GM23248 (cell line): ENCODE measurements around the gene ACTRT3. TPM values are rescaled to one million over a fixed set of nuclear protein-coding genes. Genes with fewer than 3 reads are reported as not detected.

Experiments used
- DNase-seq: peaks from one replicate; pipeline ENCODE4 v3.0.0-alpha.2; 2015
- H2AFZ ChIP-seq: fragments of 200-600 bp; sonication (generic); 2 replicates; pipeline ENCODE4 v1.6.1; 2016; ENCODE audit warnings: antibody characterized with exemption
- H3F3A ChIP-seq: fragments of 200-600 bp; sonication (generic); 2 replicates; pipeline ENCODE4 v1.6.1; 2016; ENCODE audit warnings: mild to moderate bottlenecking, antibody characterized with exemption, mixed run types; ENCODE audit not compliant: insufficient read depth
- H3K27ac ChIP-seq: fragments of 200-600 bp; sonication (generic); 2 replicates; pipeline ENCODE4 v1.5.1; 2016; ENCODE audit warnings: mild to moderate bottlenecking
- H3K27me3 ChIP-seq: fragments of 200-600 bp; sonication (generic); replicated peaks from 2 replicates; pipeline ENCODE4 v1.6.1; 2016; ENCODE audit warnings: mild to moderate bottlenecking; ENCODE audit not compliant: insufficient read depth
- H3K36me3 ChIP-seq: fragments of 200-600 bp; sonication (generic); 2 replicates; pipeline ENCODE4 v1.6.1; 2016; ENCODE audit warnings: low read depth, mild to moderate bottlenecking
- H3K4me1 ChIP-seq: fragments of 200-600 bp; sonication (generic); 2 replicates; pipeline ENCODE4 v1.6.1; 2016; ENCODE audit warnings: mild to moderate bottlenecking; ENCODE audit not compliant: insufficient read depth
- H3K4me2 ChIP-seq: fragments of 200-600 bp; sonication (generic); one replicate; pipeline ENCODE4 v1.6.1; 2016; ENCODE audit warnings: mild to moderate bottlenecking; ENCODE audit not compliant: unreplicated experiment
- H3K4me3 ChIP-seq: fragments of 200-600 bp; sonication (generic); 2 replicates; pipeline ENCODE4 v1.5.1; 2016; ENCODE audit warnings: mild to moderate bottlenecking
- H3K79me2 ChIP-seq: fragments of 200-600 bp; sonication (generic); 2 replicates; pipeline ENCODE4 v1.6.1; 2016; ENCODE audit warnings: mild to moderate bottlenecking; ENCODE audit not compliant: insufficient read depth
- H3K9ac ChIP-seq: fragments of 200-600 bp; sonication (generic); 2 replicates; pipeline ENCODE4 v1.6.1; 2016; ENCODE audit warnings: mild to moderate bottlenecking
- H3K9me2 ChIP-seq: fragments of 200-600 bp; sonication (generic); 2 replicates; pipeline ENCODE4 v1.6.1; 2016; ENCODE audit warnings: mixed run types, mild to moderate bottlenecking, moderate library complexity; ENCODE audit not compliant: insufficient read depth
- H3K9me3 ChIP-seq: fragments of 200-600 bp; sonication (generic); one replicate; pipeline ENCODE4 v1.6.1; 2017; ENCODE audit warnings: low read depth
- H4K20me1 ChIP-seq: fragments of 200-600 bp; sonication (generic); 2 replicates; pipeline ENCODE4 v1.6.0; 2016; ENCODE audit not compliant: insufficient read depth
- EZH2 ChIP-seq: fragments of 200-600 bp; sonication (generic); IDR thresholded peaks from 2 replicates; pipeline ENCODE4 v1.6.1; 2018; ENCODE audit warnings: antibody characterized with exemption, mild to moderate bottlenecking; ENCODE audit not compliant: insufficient read depth, poor library complexity, severe bottlenecking
- EZH2phosphoT487 ChIP-seq: fragments of 200-600 bp; sonication (generic); IDR thresholded peaks from 2 replicates; pipeline ENCODE4 v1.6.1; 2018; ENCODE audit warnings: antibody characterized with exemption, moderate library complexity, mild to moderate bottlenecking, low read depth; ENCODE audit not compliant: insufficient read depth
- WGBS, 2 experiments: methylation state at CpG; one replicate each; pipeline ENCODE4 v1.1.6; 2015 to 2017; ENCODE audit warnings: low lambda C conversion rate in 2 of 2, low coverage in 1 of 2; ENCODE audit errors: missing lambda C conversion rate in 2 of 2; 5-methylcytosine and 5-hydroxymethylcytosine counted together
- in situ Hi-C: fragments of 300-500 bp; cut with MboI; formaldehyde crosslinking; loops from 2 replicates; pipeline ENCODE4 v1.15.0; 2020
- polyA plus RNA-seq: library from polyadenylated mRNA; unstranded; fragments of >200 nt; fragmentation: Nextera tagmentation; extraction: Ambion mirVana; gene quantifications from 2 replicates; pipeline ENCODE4 v1.2.1, GENCODE V29; 2016
- total RNA-seq: library from RNA; depleted of rRNA; stranded (reverse); fragments of >200 nt; shearing (Covaris generic); gene quantifications from 2 replicates; pipeline ENCODE4 v1.2.3, GENCODE V29; 2014

The ACTRT3 gene
- total and polyA plus RNA-seq, 2 experiments from 2014 or later = 3.3 to 5.2 TPM

GRCh38 chr3:169758359-169758994 is 10.9 kb downstream of the ACTRT3 start:
- Histone ChIP-seq H3K4me1 (peaks cover 14% of the 10 kb centered on the region), H3K27me3 (no peaks in the 10 kb centered on the region), H4K20me1 (no peaks in the 10 kb centered on the region), H3K9me3 (no peaks in the 10 kb centered on the region), H2AFZ (no peak overlapping the region), H3K9me2 (no peaks in the 10 kb centered on the region), H3K4me2 (no peak overlapping the region), H3K4me3 (no peak overlapping the region), H3K79me2 (no peaks in the 10 kb centered on the region), H3K27ac (no peak overlapping the region), H3F3A (peaks cover 19% of the 10 kb centered on the region), H3K9ac (no peak overlapping the region), H3K36me3 (no peaks in the 10 kb centered on the region)
- TF ChIP-seq EZH2 = no peak
- TF ChIP-seq EZH2phosphoT487 = no peak
- WGBS, 2 experiments = 82 to 85% methylated on average over 5 of the region's 5 CpGs
- DNase-seq = no peak
- in situ Hi-C loops = no loop called here

- Histone ChIP-seq H3K79me2 (no peaks in the 10 kb centered on the region), H3K9me3 (no peaks in the 10 kb centered on the region), H3K4me2 (no peak overlapping the region), H4K20me1 (no peaks in the 10 kb centered on the region), H3K9me2 (no peaks in the 10 kb centered on the region), H3K36me3 (no peaks in the 10 kb centered on the region), H3F3A (peaks cover 14% of the 10 kb centered on the region), H3K27me3 (peaks cover 10% of the 10 kb centered on the region; the same call in 1 of the 2 replicates), H2AFZ (no peak overlapping the region), H3K27ac (no peak overlapping the region), H3K4me3 (no peak overlapping the region), H3K9ac (no peak overlapping the region), H3K4me1 (peaks cover 14% of the 10 kb centered on the region)
- WGBS, 2 experiments = 51 to 61% methylated on average over 2 of the region's 2 CpGs
- TF ChIP-seq EZH2phosphoT487 = no peak
- TF ChIP-seq EZH2 = no peak
- DNase-seq = no peak
- in situ Hi-C loops = no loop called here
Observed at GRCh38 chr3:169755488-169755887, 13.9 kb downstream of the ACTRT3 start.

- H3K4me1 ChIP-seq = peaks cover 10% of the 10 kb centered on the region
- no peak for TF ChIP-seq EZH2phosphoT487
- TF ChIP-seq EZH2 = no peak
- H4K20me1 ChIP-seq = no peaks in the 10 kb centered on the region
- DNase-seq = no peak
- H2AFZ ChIP-seq = no peak overlapping the region
- no peaks in the 10 kb centered on the region for H3K9me2 ChIP-seq
- in situ Hi-C loops = no loop called here
- no peaks in the 10 kb centered on the region for H3K79me2 ChIP-seq
- no peak overlapping the region for H3K9ac ChIP-seq
- H3K27me3 ChIP-seq = peaks cover 10% of the 10 kb centered on the region; the same call in 1 of the 2 replicates
- WGBS, 2 experiments = 72 to 73% methylated on average over 3 of the region's 3 CpGs
- H3K4me3 ChIP-seq = no peak overlapping the region
- H3K9me3 ChIP-seq = no peaks in the 10 kb centered on the region
- peaks cover 11% of the 10 kb centered on the region for H3F3A ChIP-seq
- no peaks in the 10 kb centered on the region for H3K36me3 ChIP-seq
- H3K4me2 ChIP-seq = no peak overlapping the region
- no peak overlapping the region for H3K27ac ChIP-seq
Observed at GRCh38 chr3:169754711-169755110, 14.7 kb downstream of the ACTRT3 start.

- Histone ChIP-seq H3K4me3 (no peak overlapping the region), H3K4me2 (no peak overlapping the region), H4K20me1 (no peaks in the 10 kb centered on the region), H3K4me1 (no peaks in the 10 kb centered on the region), H3K27ac (no peak overlapping the region), H3K9ac (no peak overlapping the region), H3K9me2 (no peaks in the 10 kb centered on the region), H3K79me2 (no peaks in the 10 kb centered on the region), H3F3A (no peaks in the 10 kb centered on the region), H2AFZ (no peak overlapping the region), H3K36me3 (no peaks in the 10 kb centered on the region), H3K9me3 (no peaks in the 10 kb centered on the region), H3K27me3 (peaks cover 10% of the 10 kb centered on the region; the same call in 1 of the 2 replicates)
- no peak for DNase-seq
- TF ChIP-seq EZH2 (no peak), EZH2phosphoT487 (no peak)
- in situ Hi-C loops = no loop called here
- 63 to 73% methylated on average over 2 of the region's 2 CpGs for WGBS, 2 experiments
Observed at GRCh38 chr3:169751875-169752274, 17.5 kb downstream of the ACTRT3 start.
